AG10803 (cell line): ENCODE data around the gene ILDR2.

ENCODE experiments used
- DNase-seq: peaks from one replicate; pipeline ENCODE4 v3.0.0; 2010; ENCODE audit warnings: low read depth
- H3K4me3 ChIP-seq: 2 replicates; pipeline ENCODE4 v1.5.1; 2011; ENCODE audit warnings: mild to moderate bottlenecking, low read length, control low read depth
- TF ChIP-seq, protein P1 (sequence below): conservative IDR thresholded peaks from 2 replicates; pipeline ENCODE4 v1.5.1; 2011; ENCODE audit warnings: mild to moderate bottlenecking, low read length, control low read depth, inconsistent platforms

The ILDR2 gene

DNA sequence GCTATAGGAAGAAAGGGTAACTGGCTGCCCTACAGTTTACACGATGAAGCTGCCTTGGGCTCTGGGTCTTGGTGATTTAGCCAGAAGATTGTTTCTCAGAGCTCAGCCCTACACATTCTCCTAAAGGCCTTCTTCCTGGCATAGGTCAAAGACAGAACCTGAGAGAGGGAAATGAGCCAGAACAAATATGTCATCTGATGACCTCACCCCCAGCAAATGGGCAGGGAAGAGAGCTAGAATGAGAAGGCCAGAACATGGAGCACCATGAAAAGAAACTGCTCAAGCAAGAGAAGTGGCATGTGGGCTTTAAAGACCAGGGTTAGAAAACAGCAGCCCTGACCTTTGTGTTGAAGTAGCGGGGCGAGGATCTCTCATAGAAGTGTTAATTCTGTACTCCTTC lies 5.5 kb upstream of the ILDR2 start:
- DNase-seq: no peak
- TF ChIP-seq, protein P1, sequence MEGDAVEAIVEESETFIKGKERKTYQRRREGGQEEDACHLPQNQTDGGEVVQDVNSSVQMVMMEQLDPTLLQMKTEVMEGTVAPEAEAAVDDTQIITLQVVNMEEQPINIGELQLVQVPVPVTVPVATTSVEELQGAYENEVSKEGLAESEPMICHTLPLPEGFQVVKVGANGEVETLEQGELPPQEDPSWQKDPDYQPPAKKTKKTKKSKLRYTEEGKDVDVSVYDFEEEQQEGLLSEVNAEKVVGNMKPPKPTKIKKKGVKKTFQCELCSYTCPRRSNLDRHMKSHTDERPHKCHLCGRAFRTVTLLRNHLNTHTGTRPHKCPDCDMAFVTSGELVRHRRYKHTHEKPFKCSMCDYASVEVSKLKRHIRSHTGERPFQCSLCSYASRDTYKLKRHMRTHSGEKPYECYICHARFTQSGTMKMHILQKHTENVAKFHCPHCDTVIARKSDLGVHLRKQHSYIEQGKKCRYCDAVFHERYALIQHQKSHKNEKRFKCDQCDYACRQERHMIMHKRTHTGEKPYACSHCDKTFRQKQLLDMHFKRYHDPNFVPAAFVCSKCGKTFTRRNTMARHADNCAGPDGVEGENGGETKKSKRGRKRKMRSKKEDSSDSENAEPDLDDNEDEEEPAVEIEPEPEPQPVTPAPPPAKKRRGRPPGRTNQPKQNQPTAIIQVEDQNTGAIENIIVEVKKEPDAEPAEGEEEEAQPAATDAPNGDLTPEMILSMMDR: no peak
- no peak overlapping the region for H3K4me3 ChIP-seq

DNA sequence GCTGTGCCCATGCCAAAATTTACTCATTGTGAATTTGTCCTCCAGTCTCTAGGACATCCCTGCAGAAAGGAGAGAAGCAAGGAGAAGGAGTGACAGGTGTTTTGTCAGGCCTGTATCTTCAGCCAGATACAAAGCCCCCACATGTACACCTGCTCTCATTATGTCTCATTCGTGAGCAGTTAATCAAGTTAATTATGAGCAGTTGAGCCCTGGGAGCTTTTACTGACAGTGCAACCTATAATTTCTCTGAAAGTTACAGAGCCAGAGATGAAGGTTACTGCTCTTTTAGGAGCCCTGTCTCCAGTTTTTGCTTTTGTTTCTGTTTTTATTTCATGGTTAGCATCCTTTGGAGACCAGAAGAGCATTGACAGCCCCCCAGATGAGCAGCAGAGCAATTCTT lies 5.0 kb upstream of the ILDR2 start:
- TF ChIP-seq, protein P1: no peak
- no peak for DNase-seq
- H3K4me3 ChIP-seq: no peak overlapping the region

DNA sequence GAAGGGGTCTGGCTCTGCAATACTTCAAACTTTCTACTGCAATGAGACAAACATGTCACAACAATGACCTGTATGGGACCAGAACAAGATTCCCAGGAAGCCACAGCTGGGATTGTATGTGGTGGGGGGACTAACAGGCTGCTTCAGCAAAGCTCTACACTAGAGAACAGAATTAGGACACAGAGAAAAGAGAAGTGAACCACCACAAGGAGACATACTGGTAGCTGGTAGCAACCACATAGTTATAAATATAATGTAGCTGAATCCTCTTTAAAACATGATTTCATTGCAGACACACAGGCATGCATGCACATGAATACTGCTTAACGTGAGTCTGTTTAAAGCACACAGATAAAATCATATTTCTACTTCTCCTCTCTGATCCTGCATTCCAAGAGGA lies 3.5 kb upstream of the ILDR2 start:
- no peak for DNase-seq
- TF ChIP-seq, protein P1: no peak
- no peak overlapping the region for H3K4me3 ChIP-seq

DNA sequence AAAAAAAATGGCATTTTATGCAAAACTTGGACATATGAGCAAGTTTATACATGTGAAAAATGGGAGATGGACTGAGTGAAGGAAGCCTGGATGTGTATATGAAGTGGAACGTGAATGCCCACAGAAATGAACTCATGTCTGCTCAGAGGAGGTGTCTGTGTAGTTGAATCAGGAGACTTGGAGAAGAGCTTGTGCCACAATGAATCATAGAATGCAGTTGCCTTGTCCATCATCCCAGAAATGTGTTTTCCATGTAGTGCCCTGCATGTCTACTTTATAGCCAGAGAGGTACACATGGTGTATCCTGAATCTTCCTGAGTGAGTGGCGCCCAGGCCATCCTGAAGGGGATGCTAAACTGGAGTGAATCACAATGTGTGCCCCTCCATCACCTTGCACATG lies 2.6 kb upstream of the ILDR2 start:
- no peak for DNase-seq
- H3K4me3 ChIP-seq: no peak overlapping the region
- TF ChIP-seq, protein P1: no peak

DNA sequence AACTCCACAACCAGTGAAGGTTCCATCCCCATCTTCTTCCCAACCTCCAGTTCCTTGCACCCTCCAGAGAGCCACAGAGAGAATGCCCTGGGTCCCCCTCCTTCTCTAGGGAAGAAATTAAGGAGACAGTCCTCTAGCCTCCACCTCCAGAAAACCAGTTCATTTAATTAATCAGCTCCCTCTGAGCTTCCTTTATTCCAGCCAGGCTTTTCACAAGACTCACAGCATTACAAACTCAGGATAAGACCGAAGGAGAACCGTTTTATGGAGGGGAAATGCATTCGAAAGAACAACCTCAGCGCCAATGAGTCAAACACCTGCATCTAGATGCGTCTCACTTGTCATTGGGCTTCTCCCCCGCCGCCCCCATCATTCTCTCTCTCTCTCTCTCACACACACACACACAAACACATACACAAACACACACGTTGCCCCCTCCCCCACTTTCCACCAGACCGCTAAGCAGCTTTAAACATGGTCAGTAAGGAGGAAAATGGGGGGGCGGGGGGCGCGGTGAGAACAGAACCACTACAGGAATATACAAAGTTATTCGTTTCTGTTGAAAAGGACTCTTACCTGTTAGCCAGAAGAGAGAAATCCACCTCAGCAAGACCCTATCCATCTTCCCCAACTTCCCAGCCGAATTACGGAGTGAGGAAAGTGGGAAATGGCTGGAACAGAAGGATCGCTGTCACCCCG lies 544 bp downstream of the ILDR2 start:
- peak overlapping the region; percentile 53 for H3K4me3 ChIP-seq
- TF ChIP-seq, protein P1: no peak

DNA sequence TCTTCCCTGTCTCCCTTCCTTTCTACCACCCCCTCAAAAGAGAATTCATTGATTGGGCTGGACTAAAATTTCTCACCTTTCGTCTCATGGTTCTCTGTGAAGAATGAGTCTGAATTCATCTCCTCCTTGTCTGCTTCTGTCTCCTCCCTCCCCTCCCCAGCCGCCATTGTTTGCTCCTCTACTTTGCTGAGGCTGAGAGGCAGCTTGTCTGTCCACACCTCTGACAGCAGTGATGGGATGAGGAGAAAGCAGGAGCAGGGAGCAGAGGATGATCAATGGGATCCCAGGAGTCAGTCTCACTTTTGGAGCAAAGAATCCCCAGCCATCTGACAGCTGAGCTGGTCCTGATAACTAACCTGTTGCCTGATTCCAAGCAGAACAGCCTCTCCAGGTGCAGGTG lies 2.5 kb downstream of the ILDR2 start:
- TF ChIP-seq, protein P1: no peak
- no peak overlapping the region for H3K4me3 ChIP-seq
- DNase-seq: no peak

More for the DNA sequence above, 544 bp downstream of the ILDR2 start:
- no peak for DNase-seq

DNA sequence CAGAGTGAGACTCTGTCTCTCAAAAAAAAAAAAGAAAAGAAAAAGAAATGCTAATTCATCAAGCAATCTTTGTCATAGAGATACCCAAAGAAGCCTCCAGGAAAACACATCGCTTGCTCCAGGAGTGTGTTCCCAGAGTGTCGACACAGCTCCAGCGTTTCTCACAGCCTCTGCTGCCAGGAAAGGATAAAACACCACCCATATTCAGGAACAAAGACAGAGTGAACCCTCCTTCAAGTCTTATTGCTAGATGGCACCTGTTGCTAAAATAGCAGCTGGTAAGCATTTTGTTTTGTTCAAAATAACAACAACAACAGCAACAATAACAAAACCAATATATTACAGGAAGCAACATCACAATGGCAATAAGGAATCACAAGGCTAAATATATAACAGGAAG lies 3.1 kb downstream of the ILDR2 start:
- DNase-seq: no peak
- no peak overlapping the region for H3K4me3 ChIP-seq
- TF ChIP-seq, protein P1: no peak
